H1 (cell line): ENCODE data around the gene PRKAB1. TPM values are rescaled to one million over a fixed set of nuclear protein-coding genes. Genes with fewer than 3 reads are reported as not detected.

ENCODE experiments used
- CTCF ChIA-PET: fragments of 300-600 bp; sonication (Branson Sonifier 250); formaldehyde crosslinking; loops from one replicate; lab custom pipeline; 2021; ENCODE audit not compliant: partially characterized antibody; lab: Charles Lee
- POLR2A ChIA-PET: fragments of 300-600 bp; sonication (Branson Sonifier 250); formaldehyde crosslinking; loops from one replicate; lab custom pipeline; 2021; ENCODE audit warnings: inconsistent platforms; ENCODE audit not compliant: partially characterized antibody; lab: Charles Lee
- DNase-seq, 2 experiments: peaks; one replicate each; pipeline versions ENCODE4 v3.0.0 to v3.0.0-alpha.2; 2010 to 2022; ENCODE audit warnings: low spot score in 2 of 2, low read depth in 1 of 2, mixed read lengths in 1 of 2
- FAIRE-seq: peaks from 2 replicates; lab custom pipeline; 2011; peaks lifted over from hg19 to GRCh38; lab: Jason Lieb, UNC
- H2AFZ ChIP-seq: 2 replicates; pipeline ENCODE4 v1.8.1; 2012; ENCODE audit warnings: low read length, inconsistent platforms
- H2AK5ac ChIP-seq: 2 replicates; pipeline ENCODE4 v1.6.1; 2013; ENCODE audit warnings: low read depth, low read length
- H2BK120ac ChIP-seq: replicated peaks from 2 replicates; pipeline ENCODE3; 2013; ENCODE audit warnings: low read depth, low read length, inconsistent platforms
- H2BK12ac ChIP-seq: 2 replicates; pipeline ENCODE4 v1.6.1; 2013; ENCODE audit warnings: low read depth, low read length
- H2BK15ac ChIP-seq: 2 replicates; pipeline ENCODE4 v1.6.1; 2013; ENCODE audit warnings: low read length
- H2BK20ac ChIP-seq: 2 replicates; pipeline ENCODE4 v1.6.1; 2013; ENCODE audit warnings: low read length
- H2BK5ac ChIP-seq: 2 replicates; pipeline ENCODE4 v1.6.1; 2013; ENCODE audit warnings: low read depth, low read length
- H3K14ac ChIP-seq: 2 replicates; pipeline ENCODE4 v1.6.1; 2013; ENCODE audit warnings: inconsistent platforms; ENCODE audit not compliant: insufficient read length
- H3K18ac ChIP-seq: 2 replicates; pipeline ENCODE4 v1.6.1; 2013; ENCODE audit warnings: low read length; ENCODE audit errors: extremely low read depth
- H3K23ac ChIP-seq: 2 replicates; pipeline ENCODE4 v1.6.1; 2013; ENCODE audit warnings: inconsistent platforms; ENCODE audit not compliant: insufficient read length
- H3K23me2 ChIP-seq: 2 replicates; pipeline ENCODE4 v1.6.1; 2013; ENCODE audit warnings: low read depth, low read length
- H3K27ac ChIP-seq: 2 replicates; pipeline ENCODE4 v1.6.1; 2011; ENCODE audit warnings: low read depth, low read length, inconsistent platforms
- H3K27me3 ChIP-seq, 4 experiments: replicated peaks in 1 of 4; 1 replicate in 1 of 4; 2 replicates in 3 of 4; pipeline versions ENCODE4 v1.6.1 to v1.8.1; 2011 to 2013; ENCODE audit warnings: low read length in 3 of 4, mild to moderate bottlenecking in 3 of 4, inconsistent platforms in 2 of 4, mixed read lengths in 2 of 4, moderate library complexity in 1 of 4; ENCODE audit not compliant: control insufficient read depth in 3 of 4, insufficient read depth in 3 of 4; ENCODE audit errors: extremely low read depth in 1 of 4
- H3K36me3 ChIP-seq, 4 experiments: 2 replicates each; pipeline versions ENCODE4 v1.6.1 to v1.8.1; 2011 to 2013; ENCODE audit warnings: mild to moderate bottlenecking in 4 of 4, low read length in 3 of 4, moderate library complexity in 2 of 4, control low read depth in 1 of 4, inconsistent platforms in 1 of 4; ENCODE audit not compliant: insufficient read depth in 4 of 4, control insufficient read depth in 2 of 4
- H3K4ac ChIP-seq: replicated peaks from 2 replicates; pipeline ENCODE3; 2013; ENCODE audit warnings: low read length, low read depth, mixed read lengths, inconsistent platforms; ENCODE audit not compliant: insufficient read length
- H3K4me1 ChIP-seq, 4 experiments: replicated peaks in 1 of 4; 1 replicate in 1 of 4; 2 replicates in 3 of 4; pipeline versions ENCODE4 v1.6.1 to v1.8.1; 2011 to 2013; ENCODE audit warnings: low read length in 3 of 4, inconsistent platforms in 2 of 4, mixed read lengths in 1 of 4; ENCODE audit not compliant: insufficient read depth in 4 of 4, control insufficient read depth in 3 of 4
- H3K4me2 ChIP-seq, 2 experiments: 2 replicates each; pipeline versions ENCODE4 v1.6.1 to v1.8.1; 2011 to 2013; ENCODE audit warnings: low read depth in 2 of 2, low read length in 2 of 2, control low read depth in 1 of 2, inconsistent platforms in 1 of 2, mild to moderate bottlenecking in 1 of 2; ENCODE audit not compliant: insufficient read depth in 1 of 2
- H3K4me3 ChIP-seq, 4 experiments: fragments of 200-600, 300-600 bp in 1 of 4; sonication (generic), shearing (Covaris generic), sonication (Bioruptor Twin) in 1 of 4; 2 replicates each; pipeline versions ENCODE4 v1.5.1 to v1.8.1; 2011 to 2016; ENCODE audit warnings: low read length in 4 of 4, low read depth in 3 of 4, control low read depth in 2 of 4, inconsistent platforms in 2 of 4, mild to moderate bottlenecking in 2 of 4, mixed read lengths in 1 of 4, moderate library complexity in 1 of 4; ENCODE audit not compliant: insufficient read depth in 2 of 4; ENCODE audit errors: extremely low read depth in 1 of 4
- H3K56ac ChIP-seq: replicated peaks from 2 replicates; pipeline ENCODE3; 2013; ENCODE audit warnings: low read depth, mild to moderate bottlenecking, mixed read lengths, low read length, inconsistent platforms; ENCODE audit not compliant: insufficient read length
- H3K79me1 ChIP-seq: 2 replicates; pipeline ENCODE4 v1.6.1; 2013; ENCODE audit warnings: low read depth, low read length, control low read depth
- H3K79me2 ChIP-seq, 2 experiments: 2 replicates each; pipeline versions ENCODE4 v1.6.1 to v1.8.1; 2012 to 2013; ENCODE audit warnings: low read length in 2 of 2, mild to moderate bottlenecking in 2 of 2, inconsistent platforms in 1 of 2; ENCODE audit not compliant: insufficient read depth in 2 of 2, control insufficient read depth in 1 of 2
- H3K9ac ChIP-seq, 4 experiments: replicated peaks in 1 of 4; 1 replicate in 1 of 4; 2 replicates in 3 of 4; pipeline versions ENCODE4 v1.6.1 to v1.8.1; 2011 to 2013; ENCODE audit warnings: low read depth in 3 of 4, low read length in 3 of 4, control low read depth in 2 of 4, mild to moderate bottlenecking in 2 of 4, moderate library complexity in 2 of 4, inconsistent platforms in 1 of 4; ENCODE audit errors: extremely low read depth in 1 of 4
- H3K9me3 ChIP-seq, 2 experiments: 2 replicates each; pipeline versions ENCODE4 v1.6.1 to v1.8.1; 2012 to 2013; ENCODE audit warnings: mild to moderate bottlenecking in 2 of 2, moderate library complexity in 2 of 2, control low read depth in 1 of 2, inconsistent platforms in 1 of 2, low read depth in 1 of 2, low read length in 1 of 2, mixed read lengths in 1 of 2; ENCODE audit not compliant: insufficient read depth in 2 of 2
- H4K20me1 ChIP-seq, 2 experiments: replicated peaks in 1 of 2; 2 replicates each; pipeline versions ENCODE3 to v1.8.1; 2011 to 2013; ENCODE audit warnings: inconsistent platforms in 2 of 2, low read length in 2 of 2, mild to moderate bottlenecking in 1 of 2; ENCODE audit not compliant: insufficient read depth in 2 of 2, control insufficient read depth in 1 of 2
- H4K5ac ChIP-seq: 2 replicates; pipeline ENCODE4 v1.6.1; 2013; ENCODE audit warnings: low read length, low read depth, mixed read lengths, inconsistent platforms; ENCODE audit not compliant: insufficient read length
- H4K8ac ChIP-seq: 2 replicates; pipeline ENCODE4 v1.8.0; 2013; ENCODE audit warnings: mild to moderate bottlenecking, moderate library complexity, low read length, inconsistent platforms; ENCODE audit not compliant: insufficient read depth; ENCODE audit errors: extremely low read depth
- H4K91ac ChIP-seq: replicated peaks from 2 replicates; pipeline ENCODE3; 2013; ENCODE audit warnings: low read length, mixed read lengths, inconsistent platforms; ENCODE audit not compliant: insufficient read length
- ATF3 ChIP-seq: IDR thresholded peaks from 2 replicates; pipeline ENCODE4 v1.6.1; 2011; ENCODE audit warnings: low read depth, mild to moderate bottlenecking, low read length; ENCODE audit not compliant: insufficient read depth
- CBX5 ChIP-seq: fragments of 300-800, 300-1000 bp; sonication (generic); IDR thresholded peaks from 2 replicates; pipeline ENCODE4 v1.7.1; 2016; ENCODE audit warnings: antibody characterized with exemption, low read length, low read depth
- CHD1 ChIP-seq: IDR thresholded peaks from 2 replicates; pipeline ENCODE4 v1.6.1; 2012; ENCODE audit warnings: low read depth, low read length, improper control_type of control experiment
- SIX5 ChIP-seq: IDR thresholded peaks from 2 replicates; pipeline ENCODE4 v1.6.1; 2011; ENCODE audit warnings: mild to moderate bottlenecking, low read depth, low read length
- WGBS, 2 experiments: shearing (Covaris generic) in 1 of 2; methylation state at CpG; one replicate each; pipeline versions ENCODE4 v1.1.6 to v1.1.7; 2013 to 2015; ENCODE audit warnings: low lambda C conversion rate in 2 of 2, mixed read lengths in 2 of 2, inconsistent platforms in 1 of 2, low coverage in 1 of 2, missing lambda C conversion rate in 1 of 2; ENCODE audit not compliant: insufficient replicate concordance in 2 of 2, insufficient coverage in 1 of 2, insufficient read length in 1 of 2; ENCODE audit errors: extremely low coverage in 1 of 2, missing lambda C conversion rate in 1 of 2; 5-methylcytosine and 5-hydroxymethylcytosine counted together
- polyA plus RNA-seq, 7 experiments: library from polyadenylated mRNA; depleted of rRNA in 3 of 7; stranded (reverse) in 5 of 7; unstranded in 2 of 7; fragments of >200 nt in 5 of 7; fragments of 200-250 nt in 2 of 7; gene quantifications; 1 replicate in 5 of 7; 2 replicates in 1 of 7; 4 replicates in 1 of 7; pipeline versions ENCODE4 v1.2.1 to v1.2.3, GENCODE V29; 2011 to 2013; ENCODE audit warnings: missing spikeins in 2 of 7, mixed read lengths in 2 of 7
- total RNA-seq: library from RNA; stranded (reverse); fragmentation: NEBNext Ultra II Directional; extraction: Animal tissue kit (Norgen Biotek cat#: 25700); gene quantifications from 2 replicates; pipeline ENCODE4 v1.2.1, GENCODE V29; 2021

PRKAB1 gene
- total and polyA plus RNA-seq, 2 of the 8 experiments (the other 6 are each of a cell fraction or from before 2014, with no cell fraction given) = 24.0 to 32.1 TPM

DNA sequence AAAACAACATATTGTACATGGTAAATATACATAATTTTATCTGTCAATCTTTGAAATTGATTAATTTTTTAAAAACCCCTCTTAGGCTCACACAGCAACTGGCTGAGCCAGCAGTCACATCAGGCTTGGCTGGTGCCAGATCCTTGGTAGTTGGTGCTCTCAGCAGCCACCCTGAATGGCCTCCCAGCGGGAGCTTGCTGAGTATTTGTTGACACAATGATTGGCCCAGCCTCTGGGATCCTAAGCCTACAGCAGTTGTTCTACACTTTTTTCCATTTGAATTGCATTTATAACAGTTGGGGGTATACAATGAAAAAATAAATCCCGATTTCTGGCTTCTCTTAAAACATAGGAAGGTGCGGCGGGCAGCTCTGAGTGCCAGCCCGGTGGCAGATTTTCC is 11.1 kb downstream of the PRKAB1 start:
- H2BK5ac ChIP-seq = no peak overlapping the region
- no peak overlapping the region for H3K4me3 ChIP-seq
- TF ChIP-seq CHD1 (no peak), ATF3 (no peak), CBX5 (no peak), SIX5 (no peak)
- POLR2A ChIA-PET = interaction anchor here (1.0 to 2.1 kb wide), 3 partner anchors 9 to 22 kb away, joined by 3 to 6 read pairs (median 4); no protein-coding TSS in a partner anchor
- no peak overlapping the region for H3K27ac ChIP-seq
- H3K23me2 ChIP-seq = no peaks in the 10 kb centered on the region
- H3K9ac ChIP-seq = no peak overlapping the region
- H3K4ac ChIP-seq = no peak overlapping the region
- no peak overlapping the region for H2BK120ac ChIP-seq
- H3K9me3 ChIP-seq = no peaks in the 10 kb centered on the region
- no peak overlapping the region for H4K8ac ChIP-seq
- no peaks in the 10 kb centered on the region for H3K79me1 ChIP-seq
- peaks cover 0 to 4% (median 0%) of the 10 kb centered on the region in 4 experiments; a peak in 2 of 7 replicates for H3K4me1 ChIP-seq
- H4K20me1 ChIP-seq = peaks cover 7 to 14% of the 10 kb centered on the region in 2 experiments
- CTCF ChIA-PET = interaction anchor here (0.7 to 2.9 kb wide), 4 partner anchors 10 to 36 kb away, joined by 3 to 14 read pairs (median 4); partner anchors contain the start of gene PRKAB1
- no peaks in the 10 kb centered on the region for H3K27me3 ChIP-seq
- DNase-seq (no peak), FAIRE-seq (no peak)
- H2AFZ ChIP-seq = no peak overlapping the region
- H2BK12ac ChIP-seq = no peak overlapping the region
- no peak overlapping the region for H3K14ac ChIP-seq
- no peak overlapping the region for H4K5ac ChIP-seq
- H2BK15ac ChIP-seq = no peak overlapping the region
- no peak overlapping the region for H3K4me2 ChIP-seq
- H3K56ac ChIP-seq = no peak overlapping the region
- no peak overlapping the region for H2BK20ac ChIP-seq
- no peak overlapping the region for H2AK5ac ChIP-seq
- H3K18ac ChIP-seq = no peak overlapping the region
- H3K36me3 ChIP-seq = peaks cover 30 to 70% (median 63%) of the 10 kb centered on the region in 4 experiments
- no peak overlapping the region for H3K23ac ChIP-seq
- H4K91ac ChIP-seq = no peak overlapping the region
- WGBS, 2 experiments = 98% methylated on average over 5 of the region's 5 CpGs; no CpG with 5 or more reads in 1 of the 2 experiments
- no peaks in the 10 kb centered on the region for H3K79me2 ChIP-seq
